HG02852 (cell line): ENCODE measurements around the gene APBA2.

Experiments used
- ATAC-seq: cut with Tn5 transposase; IDR thresholded peaks from one replicate; pipeline ENCODE4 v1.9.1; 2021; ENCODE audit warnings: mild to moderate bottlenecking, moderate library complexity; ENCODE audit not compliant: unreplicated experiment

Gene APBA2

DNA sequence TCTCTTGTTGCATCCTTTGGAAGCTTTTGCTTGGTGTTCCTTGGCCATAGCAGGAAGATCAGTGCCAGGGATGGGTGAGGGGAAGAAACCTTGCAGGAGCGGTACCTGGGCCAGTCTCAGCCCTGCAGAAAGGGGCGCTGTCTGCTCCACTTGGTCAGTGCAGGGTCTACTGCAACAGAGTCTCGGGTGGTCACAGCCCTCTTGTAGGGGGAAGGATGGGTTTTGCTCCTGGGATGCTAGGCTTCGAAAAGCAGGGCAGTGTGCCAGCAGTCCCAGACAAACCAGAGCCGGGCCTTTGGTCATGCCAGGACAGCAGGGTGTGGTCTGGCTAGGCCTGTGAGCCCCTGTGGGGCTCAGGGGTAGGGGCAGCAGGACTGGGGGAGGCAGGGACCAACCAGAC lies 186.7 kb downstream of the APBA2 start:
- ATAC-seq, result no peak

DNA sequence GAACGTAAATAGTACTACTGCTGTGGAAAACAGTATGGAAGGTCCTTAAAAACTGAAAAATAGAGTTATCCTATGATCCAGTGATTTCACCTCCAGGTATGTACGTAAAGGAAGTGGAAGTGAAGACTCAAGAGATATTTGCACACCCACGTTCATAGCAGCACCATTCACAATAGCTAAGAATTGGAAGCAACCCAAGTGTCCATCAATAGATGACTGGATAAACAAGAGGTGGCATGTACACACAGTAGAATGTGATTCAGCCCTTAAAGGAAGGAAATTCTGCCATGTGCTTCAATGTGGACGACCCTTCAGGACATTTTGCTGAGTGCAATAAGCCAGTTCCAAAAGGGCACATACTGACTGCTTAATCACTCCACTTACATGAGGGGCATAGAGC lies 188.3 kb downstream of the APBA2 start:
- no peak for ATAC-seq

GRCh38 chr15:29078541-29078940 lies 192.8 kb downstream of the APBA2 start:
- no peak for ATAC-seq

GRCh38 chr15:29079479-29079878 lies 193.7 kb downstream of the APBA2 start:
- ATAC-seq, result no peak

GRCh38 chr15:29081781-29082180 lies 196.0 kb downstream of the APBA2 start:
- ATAC-seq, result no peak

GRCh38 chr15:29083161-29083560 lies 197.4 kb downstream of the APBA2 start:
- ATAC-seq, result no peak

- ATAC-seq, result no peak
Measured at GRCh38 chr15:29083858-29084257, 198.1 kb downstream of the APBA2 start.

DNA sequence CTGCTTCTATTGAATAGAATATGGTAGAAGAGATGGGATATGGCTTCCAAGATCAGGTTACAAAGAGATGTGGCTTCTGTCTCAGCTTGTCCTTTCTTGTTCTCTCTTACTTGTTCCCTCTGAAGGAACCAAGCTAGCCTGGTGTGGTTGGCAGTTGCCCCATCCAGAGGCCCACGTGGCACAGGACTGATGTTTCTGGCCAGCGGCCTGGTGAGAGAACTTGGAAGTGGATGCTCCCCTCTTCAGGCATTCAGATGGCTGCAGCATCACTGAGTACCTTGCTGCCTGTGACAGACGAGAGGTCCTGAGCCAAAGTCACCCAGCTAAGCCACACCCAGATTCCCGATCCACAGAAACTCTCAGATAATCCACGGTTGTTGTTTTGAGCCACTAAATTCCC lies 200.2 kb downstream of the APBA2 start:
- ATAC-seq, result no peak

DNA sequence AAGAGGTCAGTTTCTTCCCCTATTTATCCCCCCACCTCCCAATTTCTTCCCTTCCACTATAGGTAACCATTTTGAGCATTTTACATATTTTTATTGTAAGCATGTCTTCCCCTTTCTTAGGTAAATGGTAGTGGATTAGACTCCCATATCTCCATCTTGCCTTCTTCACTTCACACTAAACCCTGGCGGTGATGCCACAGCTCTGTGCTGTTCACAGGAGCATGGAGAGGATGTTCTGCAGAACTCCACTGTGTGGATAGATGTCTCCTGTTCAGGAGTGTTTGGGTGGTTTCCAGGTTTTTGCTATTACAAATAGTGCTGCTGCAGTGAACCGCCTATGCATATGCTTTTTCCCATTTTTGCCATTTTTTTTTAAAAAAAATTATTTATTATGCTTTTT lies 201.1 kb downstream of the APBA2 start:
- no peak for ATAC-seq

- ATAC-seq, result no peak
Measured at GRCh38 chr15:29087521-29088285, 201.9 kb downstream of the APBA2 start.

DNA sequence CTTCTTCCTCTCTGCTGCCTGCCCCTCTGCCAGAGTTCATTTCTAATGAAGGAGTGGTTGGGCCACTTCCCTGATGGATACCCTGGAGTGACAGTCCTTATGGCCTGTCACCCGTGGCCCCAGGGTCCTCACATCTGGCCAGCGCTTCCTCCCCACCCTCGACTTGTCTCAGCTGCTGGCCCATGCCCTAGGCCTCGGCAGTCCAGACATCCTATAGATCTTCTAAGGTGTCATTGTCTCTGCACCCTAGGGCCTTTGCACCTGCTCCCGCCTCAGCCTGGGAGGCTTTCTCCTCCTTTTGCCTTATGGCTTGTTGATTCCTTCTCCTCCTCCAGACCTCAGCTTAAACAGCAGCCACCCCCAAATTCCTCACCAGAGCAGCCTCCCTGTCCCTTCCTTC lies 202.9 kb downstream of the APBA2 start:
- ATAC-seq, result no peak

DNA sequence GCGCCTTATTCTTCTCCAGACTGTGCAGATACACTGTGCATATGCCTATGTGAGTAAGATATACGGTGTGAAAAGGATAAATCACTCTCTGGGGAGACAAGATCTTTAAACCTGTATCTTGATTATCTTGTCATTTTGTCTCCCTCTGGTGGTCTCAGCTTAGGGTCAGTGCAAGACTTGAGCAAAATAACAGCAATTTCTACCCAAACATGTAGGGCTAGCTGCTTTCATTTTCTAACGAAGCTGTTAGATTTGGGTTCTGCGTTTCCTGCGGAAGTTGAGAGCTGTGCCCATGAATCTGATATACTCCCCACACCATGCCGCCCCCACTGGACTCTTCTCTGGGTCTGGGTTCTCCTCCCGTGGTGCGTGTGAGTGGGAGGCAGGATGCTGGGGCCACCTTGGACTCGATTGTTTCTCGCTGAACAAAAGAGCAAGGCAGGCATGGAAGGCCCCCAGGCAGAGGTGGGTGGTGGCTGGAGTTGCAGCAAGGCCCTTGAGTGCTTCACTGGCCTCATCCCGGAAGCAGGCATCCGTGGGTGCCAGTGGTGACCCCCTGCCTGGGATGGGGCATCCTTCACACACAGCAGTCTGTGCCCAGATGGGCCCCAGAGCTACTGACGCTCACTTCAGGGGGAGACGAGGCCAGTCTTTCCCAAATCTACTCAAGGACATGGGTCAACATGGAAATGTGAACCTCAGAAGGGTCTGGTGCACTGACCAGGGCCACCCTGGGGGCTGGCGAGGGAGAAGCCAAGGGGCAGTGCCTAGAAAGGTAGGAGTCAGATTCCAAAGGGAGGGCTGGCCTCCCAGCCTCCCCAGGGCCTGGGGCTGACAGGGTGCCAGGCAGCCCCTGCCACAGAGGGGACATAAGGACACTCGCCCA lies 204.2 kb downstream of the APBA2 start:
- no peak for ATAC-seq

GRCh38 chr15:29090617-29091466 lies 205.1 kb downstream of the APBA2 start:
- no peak for ATAC-seq

DNA sequence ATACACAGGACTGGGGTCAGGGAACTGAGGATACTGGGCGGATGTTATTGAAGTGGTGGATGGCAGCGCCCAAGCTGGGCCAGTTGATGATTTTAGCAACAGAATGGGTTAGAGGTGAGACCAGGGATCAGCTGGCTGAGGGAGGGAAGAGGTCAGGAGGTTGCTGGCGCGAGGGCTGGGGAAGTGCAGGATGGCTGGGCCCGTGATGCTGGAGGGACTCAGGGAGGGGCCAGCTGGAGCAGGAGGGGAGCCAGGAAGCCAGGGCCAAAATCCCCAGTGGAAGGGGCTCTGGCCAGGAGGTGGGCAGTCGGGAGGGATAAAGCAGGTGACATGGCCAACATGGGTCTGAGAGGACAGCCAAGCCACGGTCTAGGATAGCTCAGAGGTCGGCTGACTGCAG lies 205.9 kb downstream of the APBA2 start:
- no peak for ATAC-seq

DNA sequence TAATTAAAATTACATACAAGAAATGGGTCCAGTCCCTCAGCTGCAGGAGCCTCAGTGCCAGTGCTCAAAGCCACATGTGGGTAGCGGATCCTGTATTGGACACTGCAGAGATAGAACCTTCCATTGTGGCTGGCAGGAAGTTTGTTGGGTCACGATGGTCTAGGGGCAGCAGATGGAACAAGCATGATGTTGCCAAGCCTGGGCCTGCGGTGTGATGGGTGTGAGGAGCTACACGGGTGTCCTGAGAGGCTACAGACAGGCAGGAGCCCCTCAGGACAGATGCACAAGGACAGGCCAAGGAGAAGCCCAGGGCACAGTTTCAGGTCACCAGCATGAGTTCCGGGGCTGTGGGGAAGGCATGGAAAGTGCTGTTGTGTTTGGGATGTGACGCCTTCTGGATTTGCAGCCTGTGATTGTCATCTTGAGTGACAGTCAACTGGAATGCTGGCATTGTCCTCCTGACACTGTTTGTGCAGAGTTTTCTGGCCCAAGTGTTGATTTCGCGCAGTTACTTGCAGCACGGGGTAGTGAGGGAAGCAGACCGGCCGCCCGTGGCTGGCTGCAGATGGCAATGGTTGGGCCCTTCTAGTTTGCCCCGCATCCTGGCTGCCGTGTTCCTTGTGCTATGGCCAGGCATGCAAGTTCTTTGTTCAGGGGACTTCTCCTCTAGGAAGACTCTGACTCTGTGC lies 206.7 kb downstream of the APBA2 start:
- no peak for ATAC-seq

DNA sequence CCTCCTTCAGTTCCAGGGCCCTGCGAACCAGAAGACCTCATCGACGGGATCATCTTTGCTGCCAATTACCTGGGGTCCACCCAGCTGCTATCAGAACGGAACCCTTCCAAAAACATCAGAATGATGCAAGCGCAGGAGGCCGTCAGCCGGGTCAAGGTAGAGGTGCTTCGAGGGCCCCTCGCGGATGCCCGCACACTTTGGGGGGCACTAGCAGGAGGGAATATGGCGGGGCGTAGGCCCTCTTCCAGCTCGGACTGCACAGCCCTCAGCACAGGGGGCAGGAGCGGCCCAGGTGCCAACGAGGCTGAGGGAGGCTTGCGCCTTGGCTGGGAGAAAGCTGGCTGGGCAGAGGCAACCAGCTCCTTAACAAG lies 207.3 kb downstream of the APBA2 start:
- no peak for ATAC-seq

- no peak for ATAC-seq
Measured at GRCh38 chr15:29093696-29094343, 208.0 kb downstream of the APBA2 start.

- ATAC-seq, result no peak
Measured at GRCh38 chr15:29094711-29095110, 208.9 kb downstream of the APBA2 start.

DNA sequence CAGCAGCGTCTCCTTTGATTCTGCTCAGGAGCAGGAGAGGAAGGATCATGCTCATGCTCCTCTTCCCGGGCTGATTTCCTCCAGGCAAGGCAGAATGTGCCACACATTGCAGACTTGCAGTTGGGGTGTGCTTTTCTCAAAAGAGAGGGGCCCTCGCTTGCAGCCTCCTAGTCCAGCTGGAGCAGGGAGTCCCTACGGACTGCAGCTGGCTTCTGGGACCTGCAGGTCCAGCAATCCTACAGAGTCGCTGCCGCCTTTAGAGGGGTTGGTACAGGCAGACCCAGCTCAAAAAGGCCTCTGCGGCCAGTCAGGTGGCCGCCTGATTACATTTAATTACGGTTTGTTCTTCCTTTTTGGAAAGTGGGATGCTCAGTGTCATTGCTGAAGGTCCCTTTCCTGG lies 210.0 kb downstream of the APBA2 start:
- ATAC-seq, result no peak

GRCh38 chr15:29097168-29097567 lies 211.4 kb downstream of the APBA2 start:
- ATAC-seq, result no peak
